Kidney (tissue), 14 donors: ENCODE results near the gene CXCR6. TPM values are rescaled to one million over a fixed set of nuclear protein-coding genes. Genes with fewer than 3 reads are reported as not detected.

ENCODE experiments used
- DNase-seq, 5 donors: peaks; one replicate each; pipeline ENCODE4 v3.0.0-alpha.2; 2013 to 2020
- FAIRE-seq: peaks from 2 replicates; lab custom pipeline; 2012; peaks lifted over from hg19 to GRCh38; lab: Jason Lieb, UNC
- H3K27ac ChIP-seq, 2 donors: one replicate each; pipeline ENCODE4 v1.7.0; 2013; ENCODE audit warnings: low read depth in 2 of 2, low read length in 2 of 2, inconsistent platforms in 1 of 2
- H3K27me3 ChIP-seq: one replicate; pipeline ENCODE4 v1.7.1; 2013; ENCODE audit warnings: low read length, inconsistent platforms; ENCODE audit not compliant: control insufficient read depth, insufficient read depth
- H3K36me3 ChIP-seq, 3 donors: one replicate each; pipeline versions ENCODE4 v1.7.0 to v1.7.1; 2013; ENCODE audit warnings: low read length in 3 of 3, control low read depth in 1 of 3, inconsistent platforms in 1 of 3; ENCODE audit not compliant: insufficient read depth in 3 of 3, control insufficient read depth in 2 of 3
- H3K4me1 ChIP-seq, 3 donors: one replicate each; pipeline versions ENCODE4 v1.7.0 to v1.7.1; 2013; ENCODE audit warnings: low read length in 3 of 3, inconsistent platforms in 1 of 3, low read depth in 1 of 3; ENCODE audit not compliant: control insufficient read depth in 2 of 3, insufficient read depth in 2 of 3
- H3K4me3 ChIP-seq, 3 donors: one replicate each; pipeline versions ENCODE4 v1.7.0 to v1.8.1; 2013; ENCODE audit warnings: low read length in 3 of 3, control low read depth in 1 of 3, inconsistent platforms in 1 of 3
- H3K9ac ChIP-seq, 3 donors: one replicate each; pipeline versions ENCODE4 v1.7.0 to v1.7.1; 2013; ENCODE audit warnings: low read length in 3 of 3, control low read depth in 1 of 3, inconsistent platforms in 1 of 3
- H3K9me3 ChIP-seq, 3 donors: one replicate each; pipeline versions ENCODE4 v1.7.0 to v1.7.1; 2013; ENCODE audit warnings: low read length in 3 of 3, control low read depth in 1 of 3, inconsistent platforms in 1 of 3; ENCODE audit not compliant: control insufficient read depth in 2 of 3, insufficient read depth in 1 of 3
- intact Hi-C: fragments of 100-400 bp; cut with DNase I; formaldehyde crosslinking; loops from one replicate; pipeline ENCODE4 v1.11.1; 2022
- polyA plus RNA-seq: library from polyadenylated mRNA; stranded (reverse); fragments of 350-450 nt; fragmentation: Illumina TruSeq; extraction: RNeasy Lipid Tissue Mini Kit (QIAGEN cat#74804); gene quantifications from one replicate; pipeline ENCODE4 v1.2.3, GENCODE V29; 2014; ENCODE audit warnings: low read depth, low replicate concordance; ENCODE audit not compliant: insufficient read depth
- total RNA-seq: library from RNA; stranded (reverse); fragmentation: NEBNext Ultra II Directional; extraction: Animal tissue kit (Norgen Biotek cat#: 25700); gene quantifications from one replicate; pipeline ENCODE4 v1.2.1, GENCODE V29; 2021
- TF ChIP-seq, protein P1 (sequence below): IDR thresholded peaks from 3 replicates; pipeline ENCODE4 v1.5.1; 2012; ENCODE audit warnings: mild to moderate bottlenecking, moderate library complexity, borderline replicate concordance; ENCODE audit not compliant: insufficient read depth; ENCODE audit errors: extremely low read depth
- donor health status: control.
- donor health status: control.
- donor health status: control.
- donor health status: control.
- donor health status: control.
- donor health status: DM: yes; HTN: yes; CAD: no.
- donor health status: Normal renal cell carcinoma (clear cell type).

The CXCR6 gene
- total and polyA plus RNA-seq, 2 donors from 2014 or later: 0.39 to 2.7 TPM

DNA sequence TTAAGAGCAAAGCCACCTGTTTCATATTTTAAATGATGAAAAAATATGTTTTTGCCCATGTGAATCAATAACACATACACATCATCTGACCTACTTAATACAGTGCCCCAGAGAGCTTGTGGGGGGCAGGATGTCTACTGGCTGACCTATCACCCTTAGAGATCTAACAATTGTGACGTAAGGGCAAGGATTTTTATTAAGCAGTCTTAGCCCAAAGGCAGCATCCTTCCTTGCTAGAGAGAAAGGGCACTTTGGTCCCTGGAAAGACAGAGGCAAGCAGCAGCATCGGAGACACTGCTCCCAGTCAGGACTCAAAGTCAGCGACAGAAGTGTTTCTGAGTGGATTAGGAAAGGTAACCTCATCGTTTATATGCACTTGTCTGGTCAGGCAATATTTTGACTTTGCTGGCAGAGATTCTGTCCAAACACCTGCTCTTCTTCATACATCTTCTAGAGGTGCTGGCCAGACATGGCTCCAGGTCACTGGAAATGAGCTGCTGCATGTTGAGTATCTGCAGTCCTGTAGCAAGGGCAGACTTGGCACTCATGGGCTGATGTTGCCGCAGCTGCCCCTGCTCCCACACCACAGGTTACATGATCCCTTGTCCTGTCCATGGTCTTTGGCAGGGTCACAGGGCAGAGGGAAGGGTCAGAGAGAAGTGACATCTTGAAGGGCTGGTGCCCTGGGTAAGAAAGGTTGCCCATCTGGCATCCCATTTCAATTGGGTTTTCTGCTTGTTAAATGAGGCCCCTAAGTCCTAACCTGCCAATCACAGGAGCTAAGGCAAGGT is 1.8 kb downstream of the CXCR6 start:
- H3K9me3 ChIP-seq: no peaks in the 10 kb centered on the region
- H3K9ac ChIP-seq: no peak overlapping the region
- H3K4me3 ChIP-seq: no peak overlapping the region
- peaks cover 0 to 5% (median 5%) of the 10 kb centered on the region in 3 donors for H3K4me1 ChIP-seq
- TF ChIP-seq, protein P1, sequence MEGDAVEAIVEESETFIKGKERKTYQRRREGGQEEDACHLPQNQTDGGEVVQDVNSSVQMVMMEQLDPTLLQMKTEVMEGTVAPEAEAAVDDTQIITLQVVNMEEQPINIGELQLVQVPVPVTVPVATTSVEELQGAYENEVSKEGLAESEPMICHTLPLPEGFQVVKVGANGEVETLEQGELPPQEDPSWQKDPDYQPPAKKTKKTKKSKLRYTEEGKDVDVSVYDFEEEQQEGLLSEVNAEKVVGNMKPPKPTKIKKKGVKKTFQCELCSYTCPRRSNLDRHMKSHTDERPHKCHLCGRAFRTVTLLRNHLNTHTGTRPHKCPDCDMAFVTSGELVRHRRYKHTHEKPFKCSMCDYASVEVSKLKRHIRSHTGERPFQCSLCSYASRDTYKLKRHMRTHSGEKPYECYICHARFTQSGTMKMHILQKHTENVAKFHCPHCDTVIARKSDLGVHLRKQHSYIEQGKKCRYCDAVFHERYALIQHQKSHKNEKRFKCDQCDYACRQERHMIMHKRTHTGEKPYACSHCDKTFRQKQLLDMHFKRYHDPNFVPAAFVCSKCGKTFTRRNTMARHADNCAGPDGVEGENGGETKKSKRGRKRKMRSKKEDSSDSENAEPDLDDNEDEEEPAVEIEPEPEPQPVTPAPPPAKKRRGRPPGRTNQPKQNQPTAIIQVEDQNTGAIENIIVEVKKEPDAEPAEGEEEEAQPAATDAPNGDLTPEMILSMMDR: no peak
- intact Hi-C loops: loop anchor here (5.0 to 10.0 kb wide), 2 partner anchors 132 to 430 kb away; partner anchors contain the start of gene CCR5
- DNase-seq: no peak
- H3K27ac ChIP-seq: no peak overlapping the region
- H3K27me3 ChIP-seq: no peaks in the 10 kb centered on the region
- H3K36me3 ChIP-seq: peaks cover 6 to 28% (median 11%) of the 10 kb centered on the region in 3 donors
- FAIRE-seq: no peak

DNA sequence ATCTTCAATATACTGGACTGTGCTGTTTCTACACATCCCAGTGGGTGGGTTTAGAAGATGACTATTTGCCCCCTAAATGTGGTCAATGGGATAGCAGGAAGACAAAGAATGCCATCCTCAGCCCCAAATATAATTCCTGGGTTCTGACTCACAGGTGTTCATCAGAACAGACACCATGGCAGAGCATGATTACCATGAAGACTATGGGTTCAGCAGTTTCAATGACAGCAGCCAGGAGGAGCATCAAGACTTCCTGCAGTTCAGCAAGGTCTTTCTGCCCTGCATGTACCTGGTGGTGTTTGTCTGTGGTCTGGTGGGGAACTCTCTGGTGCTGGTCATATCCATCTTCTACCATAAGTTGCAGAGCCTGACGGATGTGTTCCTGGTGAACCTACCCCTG is 3.0 kb downstream of the CXCR6 start:
- DNase-seq (no peak), FAIRE-seq (no peak)
- H3K4me3 ChIP-seq: no peak overlapping the region
- no peaks in the 10 kb centered on the region for H3K27me3 ChIP-seq
- TF ChIP-seq, protein P1: no peak
- no peaks in the 10 kb centered on the region for H3K9me3 ChIP-seq
- H3K4me1 ChIP-seq: peaks cover 0 to 5% (median 0%) of the 10 kb centered on the region in 3 donors
- H3K27ac ChIP-seq: no peak overlapping the region
- H3K36me3 ChIP-seq: peaks cover 6 to 36% (median 20%) of the 10 kb centered on the region in 3 donors
- intact Hi-C loops: loop anchor here (10.0 kb wide), 1 partner anchor 428 kb away; the partner anchor contains the start of gene CCR5
- no peak overlapping the region for H3K9ac ChIP-seq

DNA sequence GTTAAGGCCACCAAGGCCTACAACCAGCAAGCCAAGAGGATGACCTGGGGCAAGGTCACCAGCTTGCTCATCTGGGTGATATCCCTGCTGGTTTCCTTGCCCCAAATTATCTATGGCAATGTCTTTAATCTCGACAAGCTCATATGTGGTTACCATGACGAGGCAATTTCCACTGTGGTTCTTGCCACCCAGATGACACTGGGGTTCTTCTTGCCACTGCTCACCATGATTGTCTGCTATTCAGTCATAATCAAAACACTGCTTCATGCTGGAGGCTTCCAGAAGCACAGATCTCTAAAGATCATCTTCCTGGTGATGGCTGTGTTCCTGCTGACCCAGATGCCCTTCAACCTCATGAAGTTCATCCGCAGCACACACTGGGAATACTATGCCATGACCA is 3.6 kb downstream of the CXCR6 start:
- FAIRE-seq (no peak), DNase-seq (no peak)
- intact Hi-C loops: loop anchor here (10.0 kb wide), 1 partner anchor 428 kb away; the partner anchor contains the start of gene CCR5
- Histone ChIP-seq H3K4me1 (peaks cover 0 to 5% (median 0%) of the 10 kb centered on the region in 3 donors), H3K9ac (no peak overlapping the region), H3K27ac (no peak overlapping the region), H3K27me3 (no peaks in the 10 kb centered on the region), H3K9me3 (no peaks in the 10 kb centered on the region), H3K36me3 (peaks cover 6 to 41% (median 24%) of the 10 kb centered on the region in 3 donors), H3K4me3 (no peak overlapping the region)
- TF ChIP-seq, protein P1: no peak
